SIG-M5 treated with dmso at 0.1 percent for 504 hours (cell line): ENCODE measurements around the gene PRKRIP1.
"Not testable (repeated sequence)": the region's sequence is repeated elsewhere in the genome, so short reads cannot be mapped to it uniquely, and the experiment has no call there.

Experiments
- DNase-seq: peaks from one replicate; lab custom pipeline; 2025; ENCODE audit not compliant: unreplicated experiment; lab: John Stamatoyannopoulos, UW

The PRKRIP1 gene, protein sequence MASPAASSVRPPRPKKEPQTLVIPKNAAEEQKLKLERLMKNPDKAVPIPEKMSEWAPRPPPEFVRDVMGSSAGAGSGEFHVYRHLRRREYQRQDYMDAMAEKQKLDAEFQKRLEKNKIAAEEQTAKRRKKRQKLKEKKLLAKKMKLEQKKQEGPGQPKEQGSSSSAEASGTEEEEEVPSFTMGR

DNA sequence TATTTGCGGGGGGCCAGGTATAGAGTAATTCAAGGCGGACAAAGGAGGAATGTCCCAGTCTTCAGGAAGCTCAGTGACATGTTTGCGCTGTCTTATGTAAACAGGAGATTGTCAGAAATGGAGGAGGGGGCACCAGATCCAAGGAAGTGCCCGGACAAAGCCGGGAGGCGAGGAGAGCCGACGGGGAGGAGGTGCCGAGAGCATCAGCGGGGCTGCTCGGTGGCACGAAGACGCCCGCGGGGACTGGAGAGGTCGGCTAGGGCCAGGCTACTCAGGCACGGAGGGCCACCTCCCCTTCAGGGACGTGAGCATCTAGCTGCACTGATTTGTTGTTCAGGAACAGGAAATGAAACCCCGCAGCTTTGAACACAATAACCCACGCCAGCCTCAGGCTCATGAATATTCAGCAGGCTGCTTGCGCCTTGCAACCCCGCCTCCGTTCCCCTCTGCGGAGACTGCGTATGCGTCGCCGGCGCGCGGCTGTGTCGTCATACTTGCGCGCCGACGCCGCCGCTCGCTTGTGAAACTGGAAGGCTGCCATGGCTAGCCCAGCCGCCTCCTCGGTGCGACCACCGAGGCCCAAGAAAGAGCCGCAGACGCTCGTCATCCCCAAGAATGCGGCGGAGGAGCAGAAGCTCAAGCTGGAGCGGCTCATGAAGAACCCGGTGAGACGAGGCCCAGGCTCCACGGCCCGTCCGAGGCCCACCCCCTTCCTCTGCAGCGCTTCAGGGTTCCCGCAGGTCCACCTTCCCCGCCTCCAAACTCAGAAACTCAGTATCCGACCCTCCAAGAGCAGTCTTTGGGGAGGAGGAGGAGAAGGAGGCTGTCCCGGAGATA, at the start of gene PRKRIP1:
PRKRIP1 (plus strand) TSS at position 491 of the 837 bp plus-strand sequence; CDS start at position 540, 49 bp downstream.
- DNase-seq: peak; percentile 94

DNA sequence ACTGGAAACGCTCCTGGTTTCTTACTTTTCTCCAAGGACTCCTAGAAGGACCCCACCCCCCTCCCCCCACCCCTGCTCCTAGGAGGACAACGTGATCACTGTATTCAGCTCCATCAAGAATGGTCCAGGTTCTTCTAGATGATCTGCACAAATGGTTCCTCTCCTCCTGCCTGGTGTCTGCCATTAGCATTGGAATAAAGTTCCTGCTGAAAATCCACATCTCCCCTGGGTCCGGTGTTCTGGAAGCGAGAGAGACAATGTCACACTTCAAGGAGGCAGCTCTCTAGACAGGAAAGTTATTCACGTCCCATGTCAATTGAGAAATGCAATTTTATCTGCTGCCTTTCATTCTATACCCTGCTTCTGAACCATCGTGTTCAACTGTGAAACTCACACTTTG, 49.2 kb upstream of the PRKRIP1 start:
- not testable (repeated sequence) for DNase-seq

DNA sequence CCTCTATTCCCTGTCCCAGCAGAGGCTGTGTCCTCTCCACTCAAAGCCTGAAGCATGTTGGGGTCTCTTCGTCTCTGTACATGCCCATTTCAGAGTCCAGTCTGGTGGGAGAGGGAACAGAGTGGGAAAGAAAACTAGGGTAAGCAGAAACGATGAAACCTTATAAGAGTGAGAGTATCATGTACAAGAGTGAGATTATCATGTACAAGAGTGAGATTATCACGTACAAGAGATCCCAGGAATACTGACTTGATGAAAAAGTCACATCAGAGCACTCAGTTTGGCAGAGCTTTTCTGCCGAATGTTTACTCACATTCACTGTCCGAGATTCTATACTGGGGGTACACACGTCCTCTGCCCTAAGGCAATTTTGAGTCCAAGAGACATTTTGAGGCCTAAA, 39.8 kb upstream of the PRKRIP1 start, which contains the start of gene SPDYE6:
SPDYE6 (minus strand) TSS at position 101 of the 400 bp plus-strand sequence. CDS start 421 bp downstream, outside the sequence.
- not testable (repeated sequence) for DNase-seq

DNA sequence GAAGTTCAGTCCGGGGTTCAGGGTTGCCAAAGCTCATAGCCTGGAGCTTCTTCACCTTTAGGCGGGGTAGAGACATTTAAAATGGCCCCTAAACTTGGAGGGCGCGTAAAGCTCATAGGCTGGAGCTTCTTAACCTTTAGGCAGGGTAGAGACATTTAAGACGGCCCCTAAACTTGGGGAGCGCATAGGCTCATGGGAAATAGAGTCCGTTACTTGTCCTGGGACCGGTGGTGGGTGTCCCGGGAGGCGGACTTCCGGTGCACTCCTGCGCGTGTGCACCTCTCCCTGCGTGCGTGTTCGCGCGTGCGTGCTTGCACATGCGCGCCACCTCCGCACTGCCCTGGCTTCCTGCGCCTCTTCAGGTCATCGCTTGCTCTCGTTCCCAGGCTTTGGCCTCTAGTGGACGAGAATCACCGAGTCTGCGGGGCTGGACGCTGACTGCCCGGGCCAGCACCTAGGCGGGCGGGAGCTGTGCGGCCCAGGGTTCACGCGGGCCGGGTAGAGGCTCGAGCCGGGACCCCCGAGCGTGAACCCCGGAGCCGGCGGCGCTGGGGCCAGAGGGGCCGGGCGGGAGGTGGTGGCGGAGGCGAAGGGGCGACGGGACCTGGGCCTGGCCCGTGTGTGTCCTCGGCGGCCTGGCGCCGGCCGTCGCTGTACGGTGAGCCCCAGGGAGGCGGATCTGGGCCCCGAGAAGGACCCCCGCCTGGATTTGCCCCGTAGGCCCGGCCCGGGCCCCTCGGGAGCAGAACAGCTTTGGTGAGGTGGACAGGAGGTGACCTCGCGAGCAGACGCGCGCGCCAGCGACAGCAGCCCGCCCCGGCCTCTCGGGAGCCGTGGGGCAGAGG, 32.4 kb upstream of the PRKRIP1 start:
- peak; percentile 99 for DNase-seq

DNA sequence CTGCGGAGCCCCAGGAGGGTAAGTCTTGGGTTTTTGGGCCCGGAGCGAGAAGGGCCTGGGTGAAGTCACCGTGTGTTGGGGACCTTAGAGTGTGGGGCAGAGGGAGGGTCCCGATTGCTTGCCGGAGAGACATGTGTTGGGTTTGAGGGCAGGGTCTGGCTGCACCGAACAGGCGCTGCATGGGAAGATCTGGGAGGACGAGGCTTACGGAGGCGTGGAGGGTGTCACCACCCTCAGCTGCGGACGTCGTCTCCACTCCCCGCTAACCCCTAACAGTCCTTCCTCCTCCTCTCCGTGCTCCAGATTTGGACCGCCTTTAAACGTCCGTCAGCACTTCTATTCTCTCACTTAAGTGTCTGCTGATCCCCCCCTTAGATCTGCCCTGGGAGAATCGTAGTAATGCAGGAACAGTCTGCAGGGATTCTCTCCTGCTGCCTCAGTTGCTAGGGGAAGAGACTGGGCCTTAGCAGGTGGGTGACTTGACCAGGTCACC, 31.7 kb upstream of the PRKRIP1 start:
- not testable (repeated sequence) for DNase-seq

DNA sequence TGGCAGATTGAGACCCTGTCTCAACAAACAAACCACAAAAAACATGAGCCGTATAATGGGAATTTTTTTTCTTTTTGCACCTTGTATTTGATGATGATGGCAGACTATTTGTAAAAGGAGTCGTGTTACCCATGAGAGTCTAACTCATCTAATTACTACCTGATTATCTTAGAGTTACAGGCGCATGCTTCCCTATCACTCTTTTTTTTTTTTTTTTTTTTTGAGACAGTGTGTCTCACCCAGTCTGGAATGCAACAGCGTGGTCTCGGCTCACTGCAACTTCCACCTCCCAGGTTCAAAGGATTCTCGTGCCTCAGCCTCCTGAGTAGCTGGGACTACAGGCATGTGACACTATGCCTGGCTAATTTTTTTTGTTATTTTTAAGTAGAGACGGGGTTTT, 30.8 kb upstream of the PRKRIP1 start:
- DNase-seq: not testable (repeated sequence)

DNA sequence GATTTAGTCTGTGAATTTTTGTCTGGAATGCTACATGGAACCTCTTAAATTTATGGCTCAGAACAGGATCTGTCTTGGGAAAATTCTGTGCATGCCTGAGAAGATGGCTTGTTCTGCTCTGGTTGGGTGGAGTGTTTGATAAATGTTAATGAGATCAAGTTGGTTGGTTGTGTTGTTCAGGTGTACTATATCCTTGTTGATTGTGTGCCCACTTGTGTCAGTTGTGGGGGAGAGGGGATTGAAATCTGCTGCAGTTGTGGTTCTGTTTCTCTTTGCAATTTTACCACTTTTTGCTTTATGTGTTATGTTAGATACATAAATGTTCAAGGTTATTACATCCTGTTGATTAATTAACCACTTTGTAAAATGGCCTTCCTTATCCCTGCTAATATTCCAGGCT, 26.1 kb upstream of the PRKRIP1 start:
- not testable (repeated sequence) for DNase-seq

DNA sequence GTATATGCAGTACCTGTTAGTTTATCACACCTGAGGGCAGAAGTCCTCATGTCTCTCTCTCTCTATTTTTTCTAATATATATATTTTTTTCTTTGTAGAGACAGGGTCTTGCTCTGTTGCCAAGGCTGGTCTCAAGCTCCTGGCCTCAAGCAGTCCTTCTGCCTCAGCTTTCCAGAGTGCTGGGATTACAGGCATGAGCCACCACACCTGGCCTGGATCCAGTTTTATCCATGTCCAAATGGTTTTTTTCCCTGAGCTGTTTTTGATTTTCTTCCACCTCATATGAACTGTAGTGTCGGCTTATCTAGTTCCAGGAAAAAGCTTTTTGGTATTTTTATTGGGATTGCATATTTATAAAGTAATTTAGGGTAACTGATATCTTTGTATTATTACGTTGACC, 23.4 kb upstream of the PRKRIP1 start:
- not testable (repeated sequence) for DNase-seq

DNA sequence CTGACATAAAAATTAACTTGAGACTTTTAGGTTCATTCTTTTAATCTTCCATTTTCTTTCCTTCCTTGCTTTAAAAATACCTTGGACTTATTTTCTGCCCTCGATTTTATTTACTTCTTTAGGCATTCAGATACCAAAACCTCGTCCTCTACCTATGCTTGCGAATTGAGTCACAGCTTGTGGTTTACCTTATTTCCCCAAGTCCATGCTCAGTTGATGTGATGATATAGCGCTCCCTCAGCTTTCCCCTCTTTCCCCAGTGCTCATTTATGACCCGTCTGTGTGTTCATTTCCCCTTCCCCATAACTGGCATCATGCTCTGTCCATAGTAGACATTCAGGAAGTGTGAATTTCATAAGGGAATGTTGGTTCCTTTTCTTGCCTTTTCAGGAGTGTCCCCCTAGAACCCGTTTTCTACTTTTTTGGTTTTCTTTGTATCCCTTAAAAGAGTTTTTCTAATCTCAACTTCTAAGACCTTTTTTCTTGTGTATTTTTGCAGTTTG, 19.1 kb upstream of the PRKRIP1 start:
- no peak for DNase-seq

DNA sequence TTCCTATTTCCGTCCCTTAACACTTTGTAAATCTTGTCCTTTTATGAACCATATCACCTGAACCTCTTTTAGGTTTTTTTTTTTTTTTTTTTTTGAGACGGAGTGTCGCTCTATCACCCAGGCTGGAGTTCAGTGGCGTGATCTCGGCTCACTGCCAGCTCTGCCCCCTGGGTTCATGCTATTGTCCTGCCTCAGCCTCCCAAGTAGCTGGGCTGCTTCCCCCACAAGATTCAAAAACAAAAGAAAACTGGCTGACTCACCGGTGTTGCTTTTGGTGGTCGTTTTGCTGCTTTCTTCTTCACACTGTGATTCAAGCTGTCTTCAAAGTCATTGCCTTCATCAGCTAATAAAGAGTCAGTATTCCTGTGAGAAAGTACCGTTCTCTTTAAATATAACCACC, 15.3 kb upstream of the PRKRIP1 start:
- DNase-seq: not testable (repeated sequence)

DNA sequence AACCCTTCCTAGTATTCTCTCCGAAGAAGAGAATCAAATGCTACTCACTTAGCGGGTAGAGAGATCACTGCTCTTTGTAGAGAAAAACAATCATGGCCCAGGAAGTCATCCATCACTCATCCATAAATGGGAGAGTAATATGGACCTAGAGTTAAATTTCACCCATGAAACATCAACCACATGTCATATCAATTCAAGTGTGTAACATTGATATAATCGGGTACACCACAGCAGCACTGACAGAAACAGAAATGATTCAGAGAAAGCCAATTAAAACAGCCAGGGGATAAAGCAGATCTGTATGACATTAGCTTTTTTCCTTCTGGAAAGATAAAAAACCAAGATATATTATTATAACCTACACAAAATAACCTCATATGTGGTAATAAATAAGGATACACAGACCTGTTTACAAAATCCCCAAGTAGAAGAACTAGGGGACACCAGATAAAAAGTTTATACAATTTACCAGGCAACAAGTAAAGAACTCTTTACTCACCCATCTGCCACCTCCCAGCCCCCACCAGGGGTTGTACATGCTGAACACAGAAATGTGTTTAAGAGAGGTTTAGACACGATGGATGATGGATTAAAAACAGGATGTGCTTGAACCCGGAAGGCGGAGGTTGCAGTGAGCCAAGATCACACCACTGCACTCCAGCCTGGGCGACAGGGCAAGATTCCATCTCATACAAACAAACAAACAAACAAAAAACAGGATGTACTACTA, 14.3 kb upstream of the PRKRIP1 start:
- DNase-seq: not testable (repeated sequence)

DNA sequence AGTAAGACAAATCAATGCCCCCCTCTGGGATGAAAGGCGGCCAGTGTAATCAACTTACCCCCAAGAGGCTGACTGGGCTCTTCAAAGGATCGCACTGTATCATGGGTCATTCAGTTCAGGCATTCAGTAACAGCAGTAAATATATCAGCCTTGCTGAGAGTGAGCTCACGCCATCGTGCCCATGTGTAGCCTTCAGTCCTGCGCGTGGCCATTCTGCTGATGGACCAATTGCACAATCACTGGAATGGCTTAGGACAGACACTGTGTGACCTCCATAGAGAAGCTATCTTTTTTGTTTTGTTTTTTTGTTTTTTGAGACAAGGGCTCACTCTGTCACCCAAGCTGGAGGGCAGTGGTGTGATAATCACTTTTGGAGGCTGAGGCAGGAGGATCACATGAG, 9.1 kb upstream of the PRKRIP1 start:
- DNase-seq: no peak

DNA sequence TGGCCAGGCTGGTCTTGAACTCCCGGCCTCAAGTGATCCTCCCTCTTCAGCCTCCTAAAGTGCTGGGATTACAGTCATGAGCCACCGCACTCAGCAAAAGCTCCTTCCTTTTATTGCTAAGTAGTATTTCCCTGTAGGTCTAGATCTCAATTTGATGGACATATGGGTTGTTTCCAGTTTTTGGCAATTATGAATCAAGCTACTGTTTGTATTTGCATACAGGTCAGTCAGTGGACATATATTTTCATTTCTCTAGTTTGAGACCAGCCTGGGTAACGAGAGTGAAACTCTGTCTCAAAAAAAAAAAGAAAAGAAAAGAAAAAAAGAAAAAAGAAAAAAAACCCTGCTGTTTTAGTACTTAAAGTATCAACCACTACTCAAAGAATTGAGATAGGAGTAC, 6.4 kb upstream of the PRKRIP1 start:
- DNase-seq: no peak

DNA sequence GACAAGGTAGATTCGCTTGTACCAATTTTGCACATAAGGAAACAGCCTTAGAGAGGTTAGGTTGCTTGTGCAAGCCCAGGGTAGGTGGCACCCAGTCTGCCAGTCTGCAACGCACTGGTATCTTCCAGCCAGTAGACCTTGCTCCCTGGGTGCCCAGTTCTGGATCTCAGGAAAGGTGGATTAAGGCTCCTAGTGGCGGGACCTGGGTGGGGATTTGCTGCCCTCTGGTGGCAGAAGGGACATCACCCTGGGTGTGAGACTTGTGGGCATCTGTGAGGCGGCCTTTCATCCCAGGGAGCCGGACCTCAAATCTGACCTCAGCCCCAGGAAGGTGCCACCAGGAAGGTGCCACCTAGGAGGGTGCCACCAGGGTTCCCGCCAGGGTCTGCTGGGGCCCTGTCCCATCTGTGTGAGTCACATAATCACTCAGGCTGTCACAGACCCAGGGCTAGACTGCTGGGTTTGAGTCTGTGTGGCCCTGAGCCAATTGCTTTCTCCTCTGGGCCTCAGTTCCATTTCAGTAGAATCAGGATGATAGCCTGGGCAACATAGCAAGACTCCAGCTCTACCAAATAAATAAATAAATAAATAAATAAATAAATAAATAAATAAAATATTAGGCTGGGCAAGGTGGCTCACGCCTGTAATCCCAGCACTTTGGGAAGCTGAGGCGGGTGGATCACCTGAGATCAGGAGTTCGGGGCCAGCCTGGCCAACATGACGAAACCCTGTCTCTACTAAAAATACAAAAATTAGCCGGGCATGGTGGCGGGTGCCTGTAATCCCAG, 5.3 kb upstream of the PRKRIP1 start:
- DNase-seq: peak; percentile 63

DNA sequence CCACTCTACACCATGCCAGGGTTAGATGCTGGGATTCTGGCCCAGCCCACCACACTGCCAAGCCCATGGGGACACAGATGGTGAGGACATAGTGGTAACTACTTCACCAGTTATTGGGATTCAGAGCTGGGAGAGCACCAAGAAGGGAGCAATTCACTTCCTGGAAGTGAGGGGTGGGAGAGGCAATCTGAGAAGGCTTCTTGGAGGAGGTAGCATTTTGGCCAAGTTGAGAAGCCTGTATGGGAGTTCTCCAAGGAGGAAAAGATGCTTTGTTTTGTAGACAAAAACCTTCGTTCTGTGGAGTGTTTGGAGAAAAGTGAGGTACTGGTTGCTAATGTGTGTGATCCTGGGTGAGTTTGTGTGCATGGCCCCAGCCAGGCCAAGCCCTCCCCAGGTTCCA, 3.8 kb upstream of the PRKRIP1 start:
- DNase-seq: no peak

DNA sequence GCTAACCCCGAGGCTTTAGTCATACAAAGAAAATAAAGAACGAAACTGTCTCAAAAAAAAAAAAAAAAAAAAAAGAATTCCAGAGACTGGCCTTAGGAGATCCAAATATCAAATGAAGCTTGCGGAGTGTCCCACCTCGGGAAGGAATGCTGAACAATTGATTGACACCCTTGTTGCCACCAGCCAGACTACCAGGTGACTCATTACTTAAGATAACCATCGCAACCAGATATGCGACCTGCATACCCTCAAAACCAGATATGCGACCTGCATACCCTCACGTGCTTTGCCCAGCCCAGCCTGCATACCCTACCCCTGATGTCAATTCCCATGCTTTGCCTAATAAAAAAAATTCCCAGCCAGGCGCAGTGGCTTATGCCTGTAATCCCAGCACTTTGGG, 2.7 kb upstream of the PRKRIP1 start:
- no peak for DNase-seq

DNA sequence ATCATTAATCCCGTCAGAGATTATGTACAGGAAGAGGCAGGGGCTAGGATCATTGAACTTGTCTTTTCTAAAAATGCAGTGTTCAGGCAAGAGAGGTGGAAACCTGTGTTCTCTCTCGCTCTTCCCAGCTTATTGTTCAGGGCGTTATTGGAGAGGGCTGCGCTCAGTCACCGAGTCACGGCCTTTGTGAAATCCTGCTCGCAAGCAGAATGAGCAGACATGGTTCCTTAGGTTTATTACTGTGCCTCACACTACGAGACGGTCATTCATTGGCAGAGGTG, 631 bp upstream of the PRKRIP1 start:
- no peak for DNase-seq

DNA sequence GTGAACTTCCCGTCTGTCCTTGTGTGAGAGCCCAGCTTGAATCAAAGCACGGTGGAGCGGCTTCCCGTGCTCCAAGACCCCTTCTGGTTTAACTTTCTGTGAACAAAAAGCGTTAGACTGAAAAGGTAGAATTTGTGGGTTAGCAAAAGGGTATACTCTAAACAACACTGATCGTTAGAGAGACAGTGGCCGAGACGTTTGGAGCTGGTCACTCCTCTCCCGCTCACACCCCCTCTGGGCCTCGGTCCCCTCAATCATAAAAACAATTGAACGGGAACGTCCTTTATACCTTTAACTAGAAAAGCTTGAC, 502 bp downstream of the PRKRIP1 start:
- no peak for DNase-seq

DNA sequence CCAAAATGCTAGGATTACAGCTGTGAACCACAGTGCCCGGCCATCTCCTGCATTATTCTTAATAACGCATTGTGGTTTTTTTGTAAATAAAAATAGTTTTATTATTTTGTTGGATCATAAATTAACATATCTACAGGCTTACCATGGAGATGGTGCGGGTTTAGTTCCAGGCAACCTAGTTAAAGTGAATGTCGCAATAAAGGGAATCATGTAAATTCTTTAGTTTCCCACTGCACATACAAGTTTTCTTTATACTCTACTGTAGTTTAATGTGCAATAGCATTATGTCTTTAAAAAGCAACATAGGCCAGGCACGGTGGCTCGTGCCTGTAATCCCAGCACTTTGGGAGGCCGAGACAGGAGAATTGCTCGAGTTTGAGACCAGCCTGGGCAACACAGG, 2.4 kb downstream of the PRKRIP1 start:
- DNase-seq: no peak

DNA sequence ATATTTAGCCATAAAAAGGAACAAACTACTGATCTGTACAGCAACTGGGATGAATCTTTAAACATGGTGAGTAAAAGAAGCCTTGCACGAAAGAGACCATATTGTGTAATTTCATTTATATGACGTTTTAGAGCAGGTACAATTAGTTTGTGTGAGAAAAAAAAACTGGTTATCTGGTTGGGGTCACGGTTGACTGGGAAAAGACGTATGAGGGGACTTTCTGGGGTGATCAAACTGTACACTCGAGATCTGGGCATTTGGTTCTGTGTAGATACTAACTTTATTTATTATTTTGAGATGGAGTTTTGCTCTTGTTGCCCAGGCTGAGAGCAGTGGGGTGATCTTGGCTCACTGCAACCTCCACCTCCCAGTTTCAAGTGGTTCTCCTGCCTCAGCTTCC, 4.2 kb downstream of the PRKRIP1 start:
- no peak for DNase-seq
